Measurements from ENCODE around the gene ESPN.

DNA sequence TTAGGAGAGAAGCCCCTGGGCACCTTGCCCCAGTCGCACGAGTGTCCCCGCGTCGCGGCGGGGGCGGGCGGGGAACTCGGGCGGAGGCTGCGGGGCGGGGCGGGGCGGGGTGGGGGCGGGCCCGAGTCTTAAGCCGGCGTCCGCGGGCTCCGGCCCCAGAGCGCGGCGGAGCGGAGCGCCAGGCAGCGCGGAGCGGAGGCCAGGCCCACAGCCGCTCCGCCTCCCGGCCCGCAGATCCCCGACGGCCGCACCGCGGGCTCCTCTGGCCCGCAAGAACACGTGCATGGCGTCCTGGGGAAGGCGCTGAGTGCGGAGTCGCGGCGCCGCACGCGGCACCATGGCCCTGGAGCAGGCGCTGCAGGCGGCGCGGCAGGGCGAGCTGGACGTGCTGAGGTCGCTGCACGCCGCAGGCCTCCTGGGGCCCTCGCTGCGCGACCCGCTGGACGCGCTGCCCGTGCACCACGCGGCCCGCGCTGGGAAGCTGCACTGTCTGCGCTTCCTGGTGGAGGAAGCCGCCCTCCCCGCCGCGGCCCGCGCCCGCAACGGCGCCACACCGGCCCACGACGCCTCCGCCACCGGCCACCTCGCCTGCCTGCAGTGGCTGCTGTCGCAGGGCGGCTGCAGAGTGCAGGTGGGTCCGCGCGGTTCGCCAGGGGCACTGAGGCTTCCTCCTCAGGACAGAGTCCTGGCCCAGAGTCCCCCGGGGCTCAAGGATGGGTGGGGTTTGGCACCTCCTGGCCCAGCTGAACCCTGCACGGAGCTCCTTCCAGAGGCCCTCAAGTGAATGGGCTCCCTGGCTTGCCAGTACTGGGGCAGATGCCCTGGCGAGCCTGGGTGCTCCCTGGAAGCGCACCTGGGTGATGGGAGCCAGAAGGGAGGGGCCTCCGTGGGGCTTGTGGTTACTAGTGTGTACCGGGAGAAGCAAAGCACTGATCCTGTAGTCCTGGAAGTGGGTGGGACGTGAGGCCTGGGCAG, at the start of gene ESPN:
- TF ChIP-seq, protein P1, sequence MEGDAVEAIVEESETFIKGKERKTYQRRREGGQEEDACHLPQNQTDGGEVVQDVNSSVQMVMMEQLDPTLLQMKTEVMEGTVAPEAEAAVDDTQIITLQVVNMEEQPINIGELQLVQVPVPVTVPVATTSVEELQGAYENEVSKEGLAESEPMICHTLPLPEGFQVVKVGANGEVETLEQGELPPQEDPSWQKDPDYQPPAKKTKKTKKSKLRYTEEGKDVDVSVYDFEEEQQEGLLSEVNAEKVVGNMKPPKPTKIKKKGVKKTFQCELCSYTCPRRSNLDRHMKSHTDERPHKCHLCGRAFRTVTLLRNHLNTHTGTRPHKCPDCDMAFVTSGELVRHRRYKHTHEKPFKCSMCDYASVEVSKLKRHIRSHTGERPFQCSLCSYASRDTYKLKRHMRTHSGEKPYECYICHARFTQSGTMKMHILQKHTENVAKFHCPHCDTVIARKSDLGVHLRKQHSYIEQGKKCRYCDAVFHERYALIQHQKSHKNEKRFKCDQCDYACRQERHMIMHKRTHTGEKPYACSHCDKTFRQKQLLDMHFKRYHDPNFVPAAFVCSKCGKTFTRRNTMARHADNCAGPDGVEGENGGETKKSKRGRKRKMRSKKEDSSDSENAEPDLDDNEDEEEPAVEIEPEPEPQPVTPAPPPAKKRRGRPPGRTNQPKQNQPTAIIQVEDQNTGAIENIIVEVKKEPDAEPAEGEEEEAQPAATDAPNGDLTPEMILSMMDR (IDR thresholded peaks at IDR 0.05), result no peak
- TF ChIP-seq POLR2A (IDR thresholded peaks at IDR 0.05), result peak in 1 of 4 donors; percentile 27

Data from esophagus squamous epithelium (tissue), 4 donors.